ENCODE data around the gene ARID2. TPM values are rescaled to one million over a fixed set of nuclear protein-coding genes. Genes with fewer than 3 reads are reported as not detected.

Gene ARID2
- total RNA-seq, 1 experiment from 2014 or later, result 15.4 TPM

DNA sequence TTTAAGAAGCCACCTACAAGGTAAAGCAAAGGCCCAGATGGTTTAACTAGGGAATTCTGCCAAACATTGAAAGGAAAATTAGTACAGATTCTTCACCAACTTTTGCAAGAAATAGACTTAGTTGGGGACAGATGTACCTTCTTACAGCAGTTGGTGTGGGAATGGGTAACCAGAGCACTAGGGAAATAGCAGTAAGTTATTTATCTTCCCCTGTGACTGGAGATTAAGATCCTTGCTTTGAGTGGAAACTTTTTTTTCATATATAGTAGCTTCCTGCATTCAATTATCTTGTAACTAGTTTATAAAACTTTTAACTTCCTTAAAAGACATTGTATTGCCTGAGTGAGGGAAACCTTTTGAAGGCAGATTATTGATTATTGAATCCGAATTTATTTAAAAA is 44.2 kb downstream of the ARID2 start:
- no peaks in the 10 kb centered on the region for H3F3A ChIP-seq (ENCODE audit: low read length, unreplicated experiment)
- TF ChIP-seq EZH2 (IDR thresholded peaks at IDR 0.05; ENCODE audit: low read length, unreplicated experiment), result no peak
- TF ChIP-seq, protein P1, sequence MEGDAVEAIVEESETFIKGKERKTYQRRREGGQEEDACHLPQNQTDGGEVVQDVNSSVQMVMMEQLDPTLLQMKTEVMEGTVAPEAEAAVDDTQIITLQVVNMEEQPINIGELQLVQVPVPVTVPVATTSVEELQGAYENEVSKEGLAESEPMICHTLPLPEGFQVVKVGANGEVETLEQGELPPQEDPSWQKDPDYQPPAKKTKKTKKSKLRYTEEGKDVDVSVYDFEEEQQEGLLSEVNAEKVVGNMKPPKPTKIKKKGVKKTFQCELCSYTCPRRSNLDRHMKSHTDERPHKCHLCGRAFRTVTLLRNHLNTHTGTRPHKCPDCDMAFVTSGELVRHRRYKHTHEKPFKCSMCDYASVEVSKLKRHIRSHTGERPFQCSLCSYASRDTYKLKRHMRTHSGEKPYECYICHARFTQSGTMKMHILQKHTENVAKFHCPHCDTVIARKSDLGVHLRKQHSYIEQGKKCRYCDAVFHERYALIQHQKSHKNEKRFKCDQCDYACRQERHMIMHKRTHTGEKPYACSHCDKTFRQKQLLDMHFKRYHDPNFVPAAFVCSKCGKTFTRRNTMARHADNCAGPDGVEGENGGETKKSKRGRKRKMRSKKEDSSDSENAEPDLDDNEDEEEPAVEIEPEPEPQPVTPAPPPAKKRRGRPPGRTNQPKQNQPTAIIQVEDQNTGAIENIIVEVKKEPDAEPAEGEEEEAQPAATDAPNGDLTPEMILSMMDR (conservative IDR thresholded peaks at IDR 0.05; ENCODE audit: low read depth, low read length), result no peak
- TF ChIP-seq EZH2phosphoT487 (IDR thresholded peaks at IDR 0.05; ENCODE audit: borderline replicate concordance, low read length), result no peak
- H3K4me2 ChIP-seq (ENCODE audit: low read length), result no peak overlapping the region
- H3K4me1 ChIP-seq (ENCODE audit: insufficient read depth, low read length), result peaks cover 5% of the 10 kb centered on the region; the same call in 1 of the 2 replicates
- no peak overlapping the region for H3K9ac ChIP-seq (ENCODE audit: low read length)
- POLR2A ChIA-PET (ENCODE audit: unreplicated experiment), result no interaction called here
- H3K27me3 ChIP-seq (ENCODE audit: low read length), result no peaks in the 10 kb centered on the region
- H3K36me3 ChIP-seq (ENCODE audit: low read depth, low read length), result 0 out of 2 replicates have a peak, but pooled peaks cover 4% of the 10 kb centered on the region
- BruUV-seq (replicated peaks), result no TSS peak
- H4K20me1 ChIP-seq (ENCODE audit: low read length), result no peaks in the 10 kb centered on the region
- DNase-seq, result no peak
- ATAC-seq, result no peak
- intact Hi-C loops (cut with micrococcal nuclease), result no loop called here
- CTCF ChIA-PET, result no interaction called here
- no peaks in the 10 kb centered on the region for H3K9me3 ChIP-seq (ENCODE audit: low read length)
- H2AFZ ChIP-seq (ENCODE audit: low read length), result no peak overlapping the region
- no peak overlapping the region for H3K27ac ChIP-seq (ENCODE audit: low read length)
- no peak overlapping the region for H3K4me3 ChIP-seq (ENCODE audit: low read length)
- peaks cover 16% of the 10 kb centered on the region for H3K79me2 ChIP-seq (ENCODE audit: low read length)
- H3K9me2 ChIP-seq (replicated peaks; ENCODE audit: low read length), result no peaks in the 10 kb centered on the region

DNA sequence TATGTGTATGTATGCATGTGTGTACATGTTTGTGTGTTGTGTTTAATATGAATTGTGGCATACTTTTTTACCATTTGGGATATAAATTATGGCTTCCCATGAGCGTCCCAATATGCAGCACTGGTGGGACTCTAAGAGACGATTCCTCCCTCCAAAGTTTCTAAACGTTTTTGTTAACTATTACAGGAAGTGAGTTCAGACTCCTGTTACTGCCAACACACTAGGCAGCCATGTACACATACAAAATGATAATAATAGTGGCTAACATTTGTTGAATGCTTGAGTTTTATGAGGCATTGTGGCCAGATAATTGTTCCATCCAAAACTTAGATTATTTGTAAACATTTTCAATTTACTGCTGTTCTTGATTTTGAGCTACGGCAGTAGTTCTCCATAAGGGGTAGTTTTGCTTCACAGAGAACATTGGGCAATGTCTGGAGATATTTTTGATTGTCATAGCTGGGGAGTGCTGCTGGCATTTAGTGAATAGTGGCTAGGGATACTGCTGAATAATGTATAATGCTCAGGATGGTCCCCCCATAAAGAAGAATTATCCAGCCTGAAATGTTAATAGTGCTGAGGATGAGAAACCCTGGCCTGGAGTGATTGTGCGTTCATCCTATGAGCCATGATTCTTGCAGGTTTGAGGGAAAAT is 45.1 kb downstream of the ARID2 start:
- CTCF ChIA-PET, result no interaction called here
- Histone ChIP-seq H3K9ac (ENCODE audit: low read length) (no peak overlapping the region), H3K36me3 (ENCODE audit: low read depth, low read length) (0 out of 2 replicates have a peak, but pooled peaks cover under 1% of the 10 kb centered on the region), H3F3A (ENCODE audit: low read length, unreplicated experiment) (no peaks in the 10 kb centered on the region), H3K4me2 (ENCODE audit: low read length) (no peak overlapping the region), H3K27ac (ENCODE audit: low read length) (no peak overlapping the region), H3K79me2 (ENCODE audit: low read length) (peaks cover 16% of the 10 kb centered on the region), H3K9me2 (replicated peaks; ENCODE audit: low read length) (no peaks in the 10 kb centered on the region), H3K4me3 (ENCODE audit: low read length) (no peak overlapping the region), H2AFZ (ENCODE audit: low read length) (no peak overlapping the region), H3K9me3 (ENCODE audit: low read length) (no peaks in the 10 kb centered on the region), H4K20me1 (ENCODE audit: low read length) (no peaks in the 10 kb centered on the region), H3K27me3 (ENCODE audit: low read length) (no peaks in the 10 kb centered on the region), H3K4me1 (ENCODE audit: insufficient read depth, low read length) (peaks cover 5% of the 10 kb centered on the region; the same call in 1 of the 2 replicates)
- ATAC-seq, result no peak
- BruUV-seq (replicated peaks), result no TSS peak
- POLR2A ChIA-PET (ENCODE audit: unreplicated experiment), result no interaction called here
- no peak for TF ChIP-seq EZH2 (IDR thresholded peaks at IDR 0.05; ENCODE audit: low read length, unreplicated experiment)
- TF ChIP-seq, protein P1 (conservative IDR thresholded peaks at IDR 0.05; ENCODE audit: low read depth, low read length), result no peak
- no peak for TF ChIP-seq EZH2phosphoT487 (IDR thresholded peaks at IDR 0.05; ENCODE audit: borderline replicate concordance, low read length)
- DNase-seq, result no peak
- intact Hi-C loops (cut with micrococcal nuclease), result no loop called here

DNA sequence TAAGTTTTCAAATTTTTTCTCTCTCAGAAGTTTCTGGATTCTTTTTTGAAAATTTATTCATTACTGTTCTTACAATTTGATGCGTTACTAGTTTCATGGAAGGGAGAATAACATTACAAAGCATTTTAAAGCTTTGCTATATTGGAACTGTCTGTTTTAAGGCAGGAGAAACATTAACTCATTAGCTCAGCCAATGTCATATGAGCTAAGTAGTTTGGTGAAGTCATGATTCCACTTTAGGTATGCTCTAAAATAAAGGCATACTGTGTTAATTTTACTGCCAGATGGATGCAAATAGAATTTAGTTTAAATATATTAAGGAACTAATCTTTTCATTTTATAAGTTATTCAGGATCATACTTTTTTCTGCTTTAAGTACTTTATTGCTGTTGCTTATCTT is 46.0 kb downstream of the ARID2 start:
- Histone ChIP-seq H3K27ac (ENCODE audit: low read length) (no peak overlapping the region), H3K4me3 (ENCODE audit: low read length) (no peak overlapping the region), H3K9ac (ENCODE audit: low read length) (no peak overlapping the region), H3K4me1 (ENCODE audit: insufficient read depth, low read length) (peaks cover 5% of the 10 kb centered on the region; the same call in 1 of the 2 replicates), H3K9me3 (ENCODE audit: low read length) (no peaks in the 10 kb centered on the region), H2AFZ (ENCODE audit: low read length) (no peak overlapping the region), H3K36me3 (ENCODE audit: low read depth, low read length) (no peaks in the 10 kb centered on the region), H3K9me2 (replicated peaks; ENCODE audit: low read length) (no peaks in the 10 kb centered on the region), H3K27me3 (ENCODE audit: low read length) (no peaks in the 10 kb centered on the region), H4K20me1 (ENCODE audit: low read length) (no peaks in the 10 kb centered on the region), H3K4me2 (ENCODE audit: low read length) (no peak overlapping the region), H3F3A (ENCODE audit: low read length, unreplicated experiment) (no peaks in the 10 kb centered on the region), H3K79me2 (ENCODE audit: low read length) (peaks cover 16% of the 10 kb centered on the region)
- BruUV-seq (replicated peaks), result no TSS peak
- ChIA-PET CTCF (no interaction called here), POLR2A (ENCODE audit: unreplicated experiment) (no interaction called here)
- intact Hi-C loops (cut with micrococcal nuclease), result no loop called here
- TF ChIP-seq, protein P1 (conservative IDR thresholded peaks at IDR 0.05; ENCODE audit: low read depth, low read length), result no peak
- TF ChIP-seq EZH2 (IDR thresholded peaks at IDR 0.05; ENCODE audit: low read length, unreplicated experiment), result no peak
- TF ChIP-seq EZH2phosphoT487 (IDR thresholded peaks at IDR 0.05; ENCODE audit: borderline replicate concordance, low read length), result no peak
- ATAC-seq (no peak), DNase-seq (no peak)

All from PC-3 (cell line).